ENCODE measurements around the gene HDAC7.
"Not testable (repeated sequence)": the region's sequence is repeated elsewhere in the genome, so short reads cannot be mapped to it uniquely, and the experiment has no call there.

HDAC7 gene

DNA sequence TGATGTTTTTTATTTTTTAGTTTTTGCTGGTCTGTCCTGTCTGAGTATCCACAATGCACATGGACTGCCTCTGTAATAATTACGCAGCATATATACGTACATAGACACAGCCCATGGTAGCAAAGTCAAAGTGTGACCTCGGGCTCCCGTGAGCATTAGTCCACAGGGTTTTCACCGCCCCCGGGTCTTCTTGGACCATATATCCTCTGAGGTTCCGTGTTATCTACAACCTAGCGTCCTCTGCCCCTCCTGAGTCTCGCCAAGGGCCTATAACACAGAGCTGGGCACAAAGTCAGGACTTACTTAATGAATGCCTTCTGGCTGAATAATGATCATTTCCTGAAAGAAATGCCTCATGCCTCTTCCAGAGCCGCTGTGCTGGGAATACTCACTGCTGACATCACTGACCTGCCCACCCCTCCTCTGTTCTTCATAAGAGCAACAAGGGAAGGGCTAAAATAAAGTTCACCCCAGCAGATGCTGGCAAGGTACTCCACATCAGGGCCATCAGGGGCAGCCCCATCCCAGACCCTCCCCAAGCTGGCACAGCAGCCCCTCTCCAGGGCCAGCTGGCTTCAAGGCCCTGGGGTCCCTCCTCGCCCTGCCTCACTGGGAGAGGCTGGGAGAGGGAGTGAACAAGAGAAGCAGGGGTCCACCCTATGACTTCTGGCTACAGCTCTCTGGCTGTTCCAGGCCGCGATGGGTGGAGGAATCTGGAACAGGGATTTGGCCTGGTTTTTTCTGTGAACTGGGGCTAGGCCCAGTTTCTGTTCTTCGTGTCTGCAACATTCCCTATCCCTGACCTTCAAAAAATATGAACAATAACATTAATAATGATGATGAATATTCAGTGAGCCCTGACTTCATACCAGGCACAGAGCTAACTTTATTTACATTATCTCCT, 7.9 kb downstream of the HDAC7 start:
- DNase-seq, result no peak

DNA sequence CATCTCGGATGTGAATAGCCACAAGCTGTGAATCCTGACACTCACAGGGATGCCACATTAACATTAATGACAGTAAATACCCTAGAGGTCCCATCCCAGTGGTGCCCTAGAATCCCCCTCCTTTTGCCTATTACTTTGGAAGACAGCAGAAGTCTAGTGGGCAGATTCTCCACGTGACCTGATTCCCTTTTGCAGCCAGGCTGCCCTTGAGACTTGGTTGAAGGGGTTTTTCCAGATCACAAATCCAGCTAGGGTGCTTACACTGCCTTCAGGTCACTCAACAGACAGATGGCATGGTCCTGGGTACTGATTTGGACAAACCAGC, 8.7 kb downstream of the HDAC7 start:
- DNase-seq, result no peak

DNA sequence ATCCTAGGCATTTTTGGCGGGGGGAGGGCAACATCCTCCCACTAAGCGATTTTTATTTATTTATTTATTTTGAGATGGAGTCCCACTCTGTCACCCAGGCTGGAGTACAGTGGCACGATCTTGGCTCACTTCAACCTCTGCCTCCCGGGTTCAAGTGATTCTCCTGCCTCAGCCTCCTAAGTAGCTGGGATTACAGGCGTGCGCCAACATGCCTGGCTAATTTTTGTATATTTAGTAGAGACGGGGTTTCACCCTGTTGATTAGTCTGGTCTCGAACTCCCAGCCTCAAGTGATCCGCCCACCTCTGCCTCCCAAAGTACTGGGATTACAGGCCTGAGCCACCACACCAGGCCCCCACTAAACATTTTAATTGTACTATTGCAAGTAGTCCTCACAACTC, 10.2 kb downstream of the HDAC7 start:
- not testable (repeated sequence) for DNase-seq

DNA sequence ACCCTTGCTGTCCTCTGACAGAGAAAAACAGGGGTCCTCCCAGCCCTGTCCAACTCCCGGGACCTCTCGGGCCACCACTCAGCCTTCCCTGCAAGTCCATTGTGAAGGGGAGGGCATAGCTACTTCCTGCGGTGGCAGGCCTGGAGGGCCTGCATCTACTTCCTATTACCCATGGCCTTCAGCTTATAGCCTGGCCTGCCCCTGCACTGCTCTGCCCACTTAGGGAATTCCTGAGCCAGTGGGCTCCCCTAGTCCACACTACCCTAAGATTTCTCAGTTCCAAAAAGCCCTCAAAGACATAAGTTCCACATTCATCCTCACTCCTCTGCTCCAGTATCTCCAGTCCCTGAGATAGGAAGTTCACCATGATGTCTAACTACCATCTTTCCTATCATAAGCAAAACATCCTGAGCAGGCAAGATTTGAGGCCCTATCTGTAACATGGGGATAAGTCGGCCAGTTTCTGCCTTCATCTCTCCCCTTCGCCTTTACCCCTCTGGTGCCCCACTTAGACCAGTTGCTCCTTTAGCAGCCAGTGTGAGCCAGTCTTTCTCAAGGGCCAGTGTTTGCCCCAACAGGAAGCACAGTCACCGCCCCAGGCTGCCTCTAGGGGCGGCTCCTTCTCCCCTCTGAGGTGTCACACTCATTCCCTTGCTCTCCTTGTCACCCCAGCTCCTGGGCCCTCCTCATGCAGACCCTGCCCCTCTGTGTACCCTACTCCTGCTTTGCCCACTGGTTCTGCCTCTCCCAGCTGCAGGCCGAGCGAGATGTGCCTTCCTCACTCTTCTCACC, 10.9 kb downstream of the HDAC7 start:
- no peak for DNase-seq

DNA sequence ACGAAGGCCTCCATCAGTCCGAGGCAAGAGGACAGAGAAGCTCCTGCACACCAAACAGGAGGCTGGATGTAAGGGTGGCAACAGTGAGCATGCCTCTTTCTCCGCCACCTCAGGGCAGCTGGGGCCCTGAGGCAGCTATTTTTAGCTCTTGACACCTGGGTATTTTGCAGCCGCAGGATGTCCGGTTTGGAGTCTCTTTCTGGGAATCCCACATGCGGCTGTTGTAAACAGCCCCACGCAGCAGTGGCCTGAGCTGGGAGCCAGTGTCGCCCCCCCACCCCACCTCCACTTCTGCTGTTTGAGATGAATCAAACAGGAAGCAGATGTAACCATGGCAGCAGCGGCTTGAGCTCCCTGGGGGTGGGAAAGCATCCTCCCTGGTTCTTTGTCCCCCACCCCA, 11.7 kb downstream of the HDAC7 start:
- no peak for DNase-seq

DNA sequence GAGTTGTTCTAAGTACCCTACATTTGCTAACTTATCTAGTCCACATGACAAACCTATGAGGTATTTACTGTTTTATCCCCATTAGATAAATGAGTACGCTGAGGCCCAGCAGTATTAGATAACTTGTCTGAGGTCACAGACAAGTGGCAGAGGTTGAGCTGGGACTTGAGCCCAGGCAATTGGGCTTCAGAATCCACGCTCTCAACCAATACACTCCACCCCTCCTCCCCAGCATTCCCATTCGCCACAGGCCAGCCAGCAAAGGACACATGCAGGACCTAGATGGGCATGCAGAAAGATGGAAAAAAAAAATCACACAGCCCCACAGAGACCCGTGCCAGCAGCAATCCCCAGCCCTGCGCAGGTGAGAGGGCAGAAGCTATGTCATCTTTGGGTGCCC, 12.4 kb downstream of the HDAC7 start:
- DNase-seq, result no peak

DNA sequence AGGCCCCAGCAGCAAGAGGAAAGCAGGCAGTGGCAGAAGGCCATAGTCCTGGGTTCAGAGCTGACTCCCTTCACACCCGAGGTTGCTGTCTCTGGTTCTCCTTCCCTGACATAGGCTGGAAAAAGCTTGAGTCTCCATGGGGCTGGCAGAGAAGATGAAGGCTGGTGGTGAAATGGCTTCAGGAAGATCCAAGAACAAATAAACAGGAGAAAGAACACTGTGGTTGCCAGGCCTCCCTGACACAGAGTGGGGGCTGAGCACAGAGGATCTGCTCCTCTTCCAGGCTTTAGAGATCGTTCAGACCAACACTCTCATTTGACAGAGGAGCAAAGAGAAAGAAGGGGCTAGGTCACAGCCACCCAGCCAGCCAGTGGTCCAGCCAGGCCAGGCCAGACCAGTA, 14.3 kb downstream of the HDAC7 start:
- no peak for DNase-seq

DNA sequence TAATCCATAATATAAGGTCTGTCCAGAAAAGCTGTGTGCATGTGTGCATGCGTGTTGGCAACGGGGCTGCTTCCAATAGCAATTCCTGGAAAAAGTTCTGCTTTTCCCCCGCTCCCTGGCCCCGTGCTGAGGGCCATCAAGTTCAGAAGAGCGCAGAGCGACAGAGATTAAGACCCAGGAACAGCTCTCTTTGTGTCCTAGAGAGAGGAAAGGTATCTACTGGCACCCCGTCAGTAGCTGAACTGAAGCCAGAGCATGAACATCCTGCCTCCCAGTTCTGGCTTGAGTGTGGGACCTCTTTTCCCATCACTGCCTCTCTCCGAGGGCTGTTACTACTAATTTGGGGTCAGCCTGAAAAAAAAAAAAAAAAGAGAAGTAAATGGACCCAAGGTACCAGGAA, 15.5 kb downstream of the HDAC7 start:
- DNase-seq, result no peak

DNA sequence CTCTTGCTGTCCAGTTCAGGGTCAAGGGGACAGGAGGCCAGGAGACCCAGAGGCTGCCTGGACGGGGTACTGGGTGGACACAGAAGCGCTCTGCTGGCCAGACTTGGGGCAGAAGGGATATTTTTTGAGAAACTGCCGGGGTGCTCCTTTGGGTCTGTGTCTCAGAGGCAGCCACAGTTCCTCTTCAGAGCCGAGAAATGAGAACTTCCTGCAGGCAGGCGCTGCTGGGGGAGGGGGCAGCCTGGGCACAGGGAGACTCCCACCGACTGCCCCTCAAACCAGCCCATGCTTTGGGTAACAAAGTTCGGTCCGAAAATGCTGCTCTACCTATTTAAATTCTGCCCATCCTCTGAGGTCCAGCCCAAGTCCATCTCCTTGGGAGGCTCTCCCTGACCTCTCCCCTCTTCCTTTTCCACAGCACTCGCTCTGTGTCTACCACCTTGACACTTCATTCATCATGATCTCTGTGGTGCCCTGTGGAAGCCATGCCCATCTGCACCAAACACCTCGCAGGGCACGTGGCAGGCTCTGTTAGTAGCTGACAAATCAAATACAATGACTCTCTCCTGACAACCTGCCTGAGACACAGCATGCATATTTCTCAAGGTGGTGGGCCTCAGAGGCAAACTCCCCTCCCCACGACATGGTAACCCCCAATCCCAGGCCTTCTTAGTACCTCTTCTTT, 16.4 kb downstream of the HDAC7 start:
- DNase-seq, result no peak

DNA sequence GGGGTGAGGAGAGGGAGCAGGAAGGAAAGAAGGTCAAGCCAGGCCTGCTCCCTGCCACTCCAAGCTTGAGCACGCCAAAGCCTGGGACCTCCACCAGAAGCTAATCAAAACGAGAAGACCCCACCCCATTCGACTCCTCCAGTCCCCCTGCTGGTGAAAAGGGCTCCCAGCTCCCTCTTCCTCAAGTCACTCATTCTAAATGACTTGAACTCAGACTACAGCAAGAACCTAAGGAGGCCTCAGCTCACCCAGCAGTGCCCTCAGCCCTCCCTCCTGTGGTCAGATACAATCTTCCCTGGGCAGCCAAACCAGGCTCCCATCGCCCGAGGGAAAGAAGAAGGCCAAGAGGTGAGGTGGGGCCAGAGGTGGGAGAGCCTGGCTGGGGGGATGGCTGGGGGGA, 17.4 kb downstream of the HDAC7 start:
- DNase-seq, result no peak

DNA sequence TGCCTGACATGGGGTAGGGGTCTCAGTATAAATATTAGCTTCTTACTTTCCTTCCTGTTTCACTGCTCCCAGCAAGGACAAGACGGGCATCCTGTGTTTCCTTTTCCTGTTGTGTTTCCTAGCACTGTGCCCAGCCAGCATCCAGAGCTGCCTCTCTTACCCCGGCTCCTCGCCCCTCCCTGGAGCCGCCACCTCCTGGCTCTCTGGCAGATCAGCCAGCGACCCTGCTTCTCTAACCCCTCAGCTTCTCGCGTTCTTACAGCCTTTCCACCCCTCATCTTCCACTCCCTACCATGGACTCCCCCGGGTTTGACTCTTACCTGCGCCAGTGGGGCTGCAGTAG, 17.8 kb downstream of the HDAC7 start:
- DNase-seq, result no peak

DNA sequence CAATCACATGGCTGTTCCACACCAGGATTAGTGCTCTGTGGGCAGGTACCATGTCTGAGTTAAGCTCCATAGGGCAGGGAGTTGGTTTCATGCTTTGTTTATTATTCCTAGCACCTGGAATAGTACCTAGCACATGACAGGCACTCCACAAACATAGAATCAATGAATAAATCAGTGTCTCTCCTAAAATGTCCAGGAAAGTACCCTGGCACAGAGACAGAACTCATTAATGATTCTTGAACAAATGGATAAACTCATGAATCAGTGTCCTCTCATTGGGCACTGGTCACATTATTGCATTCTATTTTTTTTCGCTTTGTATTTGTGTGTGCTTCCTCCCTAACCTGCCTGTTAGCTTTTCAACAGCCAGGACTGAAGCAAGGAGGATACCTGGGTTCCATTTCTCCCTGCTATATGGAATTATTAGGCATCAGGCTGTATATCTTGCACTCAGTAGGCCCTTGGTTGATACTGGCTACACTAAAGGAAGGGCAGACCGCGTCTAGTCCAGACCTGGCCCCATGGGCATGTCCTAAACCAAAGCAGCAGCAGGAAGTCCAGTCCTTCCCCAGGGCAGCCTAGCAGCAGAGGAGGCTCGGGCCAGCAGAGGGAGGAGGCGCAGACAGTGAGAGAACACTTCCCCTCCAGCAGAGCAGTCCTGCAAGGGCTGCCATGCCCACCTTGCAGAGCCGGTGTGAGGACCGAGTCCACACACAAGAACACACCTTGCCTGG, 18.4 kb downstream of the HDAC7 start:
- DNase-seq, result no peak

DNA sequence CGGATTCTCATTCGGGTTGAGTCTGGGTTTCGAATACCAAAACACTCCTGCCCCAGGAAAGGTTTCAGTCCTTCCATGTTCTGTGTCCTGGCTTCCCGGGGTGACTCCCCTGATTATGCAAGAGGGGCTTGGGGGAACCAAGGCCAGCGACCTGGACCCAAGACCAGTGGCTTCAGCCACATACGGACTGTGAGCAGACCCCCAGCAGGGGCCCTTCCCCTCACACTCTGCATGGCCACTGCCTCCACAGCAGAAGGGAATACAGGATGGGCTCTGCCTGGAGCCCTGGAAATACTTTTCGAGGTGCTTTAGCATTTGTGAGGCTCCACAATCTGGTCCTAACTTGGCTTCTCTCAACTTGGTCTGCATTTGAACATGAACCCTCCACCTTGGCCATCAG, 19.1 kb downstream of the HDAC7 start:
- DNase-seq, result no peak

DNA sequence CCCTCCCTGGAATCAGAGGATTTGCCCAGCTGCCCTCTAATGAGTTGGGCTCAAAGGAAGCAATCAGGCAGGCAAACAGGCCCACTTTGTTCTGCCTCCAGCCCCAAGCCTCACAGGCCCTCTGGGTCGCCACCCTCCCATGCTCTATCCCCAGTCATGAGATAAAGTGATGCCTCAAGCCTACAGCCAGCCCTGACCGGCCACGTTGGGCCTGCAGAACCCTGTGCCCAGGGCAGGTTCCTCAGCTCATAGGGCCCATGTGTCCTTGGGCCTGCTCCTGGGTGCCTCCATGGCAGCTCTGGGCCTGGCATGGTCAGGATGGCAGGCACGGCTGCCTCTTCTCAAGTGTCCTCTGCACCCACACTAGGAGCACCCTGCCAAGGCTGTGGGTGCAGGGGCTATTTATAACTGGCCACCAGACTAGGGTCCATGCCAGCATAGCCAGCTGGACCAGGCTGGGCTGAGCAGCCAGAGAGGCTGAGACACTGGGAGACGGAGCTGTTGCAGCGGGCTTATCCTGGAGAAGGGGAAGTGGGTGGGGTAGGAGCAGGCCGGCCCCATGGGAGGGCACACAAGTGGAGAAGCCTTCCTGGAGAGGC, 20.2 kb downstream of the HDAC7 start:
- DNase-seq, result no peak

DNA sequence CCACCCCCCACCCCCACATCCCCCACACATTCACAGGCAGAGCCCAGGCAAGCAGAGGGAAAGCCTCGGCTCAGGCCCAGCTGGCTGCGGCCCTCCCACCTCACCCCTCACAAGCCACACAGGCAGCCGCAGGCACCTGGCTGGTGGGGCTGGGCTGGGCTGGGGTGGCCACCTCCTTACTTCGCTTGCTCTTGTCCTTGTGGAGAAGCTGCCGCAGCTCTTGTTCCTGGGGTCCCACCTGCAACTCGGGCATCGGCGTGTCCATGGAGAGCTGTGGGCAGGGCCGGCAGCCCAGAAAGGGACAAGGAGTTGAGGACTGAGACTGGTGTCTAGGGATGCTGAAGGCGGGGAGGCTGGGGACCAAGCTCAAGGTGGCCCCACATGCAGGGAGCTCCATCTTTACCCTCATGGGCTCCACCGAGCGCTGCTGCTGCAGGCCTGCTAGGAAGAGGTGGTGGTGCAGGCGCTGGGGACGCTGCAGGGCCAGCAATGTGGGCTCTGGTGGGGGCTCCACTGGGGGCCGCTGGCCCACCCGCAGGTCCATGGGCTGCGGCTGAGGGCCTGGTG, 21.2 kb downstream of the HDAC7 start:
- no peak for DNase-seq

DNA sequence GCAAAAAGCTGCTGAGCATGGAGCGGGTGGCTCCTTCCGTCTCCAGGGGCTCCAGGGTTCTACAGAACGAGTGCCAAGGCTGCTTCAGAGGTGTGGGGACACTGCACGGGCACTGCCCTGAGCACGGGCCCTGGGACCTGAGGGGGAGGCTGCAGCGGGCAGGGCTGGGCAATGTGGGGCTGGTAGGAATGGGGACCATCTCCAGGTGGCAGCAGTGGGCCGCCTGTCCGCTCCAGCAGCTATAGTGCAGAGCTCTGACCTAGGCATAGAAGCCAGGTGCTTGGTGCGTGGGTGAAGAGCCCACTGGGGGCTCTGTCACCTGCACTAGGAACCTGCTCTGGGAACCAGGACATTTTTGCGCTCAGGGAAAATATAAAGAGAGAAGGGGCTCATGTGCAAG, 22.3 kb downstream of the HDAC7 start:
- DNase-seq, result no peak

DNA sequence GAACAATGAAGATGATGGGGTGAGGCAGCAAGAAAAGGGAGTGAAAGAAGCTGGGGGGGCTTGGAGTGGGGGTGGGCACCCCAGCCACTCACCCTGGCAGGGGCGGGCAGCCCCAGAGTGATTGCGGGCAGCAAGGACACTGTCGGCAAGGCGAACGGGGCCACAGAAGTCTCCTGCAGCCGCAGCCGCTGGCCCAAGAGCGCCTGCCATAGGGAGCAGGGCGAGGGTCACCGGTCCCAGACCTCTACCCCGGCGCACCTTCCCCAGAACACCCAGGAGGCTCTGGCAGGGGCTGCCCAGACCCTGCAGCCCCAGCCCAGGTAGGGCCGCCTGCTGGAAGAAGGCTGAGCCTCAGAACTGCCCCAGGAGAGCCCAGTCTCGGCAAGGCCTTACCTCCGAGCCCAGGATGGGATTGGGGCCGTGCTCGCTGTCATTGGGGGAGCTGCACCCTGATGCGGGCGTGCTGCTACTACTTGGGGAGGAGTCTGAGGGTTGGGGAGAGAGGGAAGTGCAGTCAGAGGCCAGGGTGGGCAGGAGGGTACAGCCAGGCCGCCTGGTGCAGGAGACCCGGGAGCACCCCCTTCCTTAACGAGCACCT, 23.8 kb downstream of the HDAC7 start:
- DNase-seq, result no peak

DNA sequence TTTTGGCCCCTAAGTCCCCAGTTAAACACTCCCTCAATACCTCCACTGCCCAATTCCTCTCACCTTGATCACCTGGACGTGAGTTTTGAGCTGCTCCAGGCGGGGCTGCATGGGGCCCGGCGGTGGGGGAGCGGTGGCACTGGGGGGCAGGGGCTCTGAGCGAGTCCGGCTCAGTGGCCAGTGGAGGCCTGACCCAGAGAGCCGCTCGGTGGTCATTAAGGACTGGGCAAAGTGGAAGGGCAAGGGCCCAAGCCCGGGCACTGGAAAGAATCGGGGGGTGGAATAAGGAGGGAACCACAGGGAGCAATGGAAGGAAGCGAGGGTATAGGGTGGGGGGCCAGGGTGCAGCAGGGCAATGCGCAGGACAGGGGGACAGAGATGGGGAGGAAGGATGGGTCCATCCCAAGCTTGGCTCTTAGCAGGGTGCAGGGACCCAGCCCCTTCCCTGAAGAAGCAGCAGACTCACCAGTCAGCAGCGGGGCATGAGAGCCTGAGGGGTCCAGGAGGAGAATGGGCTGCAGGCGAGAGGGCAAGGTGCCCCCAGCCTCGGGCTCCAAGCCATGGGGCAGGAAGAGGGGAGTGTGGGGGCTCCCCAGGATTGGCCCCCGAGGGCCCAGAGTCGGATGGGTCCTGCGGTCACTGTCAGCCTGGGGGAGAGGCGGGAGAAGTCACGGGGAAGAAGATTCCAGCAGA, 24.4 kb downstream of the HDAC7 start:
- no peak for DNase-seq

DNA sequence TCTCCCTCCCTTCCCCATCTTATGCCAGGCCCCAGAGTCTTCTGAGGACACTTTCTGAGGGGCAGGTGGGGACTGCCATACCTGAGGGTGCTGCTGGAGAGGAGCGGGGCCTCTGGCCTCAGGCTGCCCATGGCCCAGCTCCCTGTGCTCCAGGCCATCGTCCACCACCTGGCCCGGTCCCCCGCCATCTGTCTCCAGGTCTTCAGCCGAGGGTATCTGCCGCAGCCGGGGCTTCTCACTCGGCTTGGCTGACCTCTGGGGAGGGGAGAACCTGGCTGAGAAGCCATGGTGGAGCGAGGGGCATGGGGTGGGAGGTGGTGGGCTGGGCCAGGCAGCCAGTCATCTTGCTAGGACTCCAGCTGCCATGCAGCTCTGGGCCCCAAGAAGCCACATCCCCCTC, 25.0 kb downstream of the HDAC7 start:
- DNase-seq, result no peak

DNA sequence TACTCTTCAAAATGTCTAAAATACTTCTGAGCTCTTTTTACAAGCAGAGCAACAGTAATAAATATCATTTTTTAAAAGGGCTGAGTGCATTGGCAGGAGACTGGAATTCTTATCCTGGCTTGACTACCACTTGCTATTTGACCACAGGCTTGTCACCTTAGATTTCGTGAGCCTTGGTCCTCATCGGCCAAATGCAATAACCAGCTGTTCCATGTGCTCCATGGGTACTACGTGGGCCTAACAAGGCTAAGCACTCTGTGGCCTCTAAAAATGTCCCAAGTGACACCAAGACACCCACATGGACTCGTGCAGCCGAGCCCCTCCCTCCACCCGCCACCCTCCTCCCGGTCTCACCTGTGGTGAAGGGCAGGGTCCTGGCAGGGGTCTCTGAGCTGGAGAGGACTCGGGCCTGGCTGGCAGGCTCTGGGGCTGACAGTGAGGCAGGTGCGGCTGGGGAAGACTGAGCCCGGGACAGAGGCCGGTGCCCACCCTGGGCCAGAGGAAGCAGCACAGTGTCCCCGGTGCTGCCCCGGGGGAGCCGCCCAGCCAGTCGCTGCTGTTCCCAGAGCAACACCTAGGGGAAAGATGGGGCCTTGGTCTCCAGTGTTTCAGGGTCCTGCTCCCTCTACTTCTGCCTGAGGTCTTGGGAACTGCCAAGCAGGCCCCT, 26.6 kb downstream of the HDAC7 start:
- no peak for DNase-seq

DNA sequence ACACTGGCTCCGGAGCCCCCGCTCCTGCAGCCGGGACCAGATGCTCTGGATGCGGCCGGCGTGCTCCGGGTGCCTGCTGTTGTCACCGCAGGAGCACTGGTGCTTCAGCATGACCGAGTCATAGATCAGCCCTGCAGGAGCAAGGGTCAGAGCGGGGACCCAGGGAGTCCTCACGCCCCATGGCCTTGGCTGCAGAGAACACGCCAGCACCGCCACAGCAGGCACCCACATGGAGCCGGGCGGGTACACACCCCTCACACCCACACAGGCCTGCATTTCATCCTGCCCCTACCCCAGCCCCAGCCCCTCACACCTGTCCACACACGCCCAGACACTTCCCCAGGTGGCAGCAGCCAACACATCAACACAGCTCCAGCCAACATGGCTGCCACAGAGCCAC, 27.8 kb downstream of the HDAC7 start:
- DNase-seq, result no peak

Measured in NCI-H1694 (cell line).